Natural killer cell (primary cell): Measurements from ENCODE around the gene POTEH. TPM values are rescaled to one million over a fixed set of nuclear protein-coding genes. Genes with fewer than 3 reads are reported as not detected.
"Not testable (repeated sequence)": the region's sequence is repeated elsewhere in the genome, so short reads cannot be mapped to it uniquely, and the experiment has no call there.

ENCODE experiments used
- ATAC-seq, 3 donors: fragments of 150-1000 bp in 2 of 3; fragments of 200-7000 bp in 1 of 3; cut with Tn5 transposase; 1 replicate in 1 of 3; 2 replicates in 2 of 3; pipeline ENCODE4 v1.10.0; 2021; ENCODE audit warnings: mild to moderate bottlenecking in 2 of 3, moderate library complexity in 2 of 3
- DNase-seq, 2 donors: peaks; one replicate each; pipeline versions ENCODE4 v3.0.0 to v3.0.0-alpha.2; 2013 to 2021; ENCODE audit warnings: mixed read lengths in 1 of 2
- H3K27ac ChIP-seq: one replicate; pipeline ENCODE4 v1.5.1; 2013; ENCODE audit warnings: mild to moderate bottlenecking, low read length
- H3K27me3 ChIP-seq: one replicate; pipeline ENCODE4 v1.6.1; 2013; ENCODE audit warnings: low read length; ENCODE audit not compliant: control insufficient read depth, insufficient read depth
- H3K36me3 ChIP-seq: one replicate; pipeline ENCODE4 v1.6.1; 2013; ENCODE audit warnings: low read length; ENCODE audit not compliant: control insufficient read depth, insufficient read depth
- H3K4me1 ChIP-seq: one replicate; pipeline ENCODE4 v1.6.1; 2013; ENCODE audit warnings: low read length; ENCODE audit not compliant: control insufficient read depth, insufficient read depth
- H3K4me3 ChIP-seq: one replicate; pipeline ENCODE4 v1.5.1; 2013; ENCODE audit warnings: low read length
- H3K9me3 ChIP-seq: one replicate; pipeline ENCODE4 v1.6.1; 2013; ENCODE audit warnings: low read length; ENCODE audit not compliant: control insufficient read depth, insufficient read depth
- H3K27ac Mint-ChIP-seq, 2 donors: one replicate each; pipeline ENCODE4 v1.8.0; 2022; ENCODE audit warnings: mild to moderate bottlenecking in 2 of 2, mixed read lengths in 2 of 2, moderate library complexity in 1 of 2
- H3K27me3 Mint-ChIP-seq, 2 donors: one replicate each; pipeline ENCODE4 v1.8.0; 2022; ENCODE audit warnings: low read depth in 2 of 2, mixed read lengths in 2 of 2
- H3K36me3 Mint-ChIP-seq: one replicate; pipeline ENCODE4 v1.8.0; 2022; ENCODE audit warnings: mixed read lengths
- H3K4me1 Mint-ChIP-seq, 2 donors: one replicate each; pipeline ENCODE4 v1.8.0; 2022; ENCODE audit warnings: mixed read lengths in 2 of 2
- H3K4me3 Mint-ChIP-seq: one replicate; pipeline ENCODE4 v1.8.0; 2022; ENCODE audit warnings: mild to moderate bottlenecking, moderate library complexity, mixed read lengths
- H3K9me3 Mint-ChIP-seq, 2 donors: one replicate each; pipeline ENCODE4 v1.8.0; 2022; ENCODE audit warnings: mixed read lengths in 2 of 2
- WGBS: methylation state at CpG from one replicate; pipeline ENCODE4 v1.1.7; 2013; ENCODE audit warnings: missing lambda C conversion rate; ENCODE audit not compliant: insufficient coverage; 5-methylcytosine and 5-hydroxymethylcytosine counted together
- intact Hi-C: fragments of 100-400 bp; cut with micrococcal nuclease; formaldehyde crosslinking; loops from one replicate; pipeline ENCODE4 v1.14.2; 2022
- total RNA-seq, 4 donors: library from RNA; stranded (reverse); fragments of 120-200 nt in 1 of 4; gene quantifications; one replicate each; pipeline versions ENCODE4 v1.2.3 to v1.2.4, GENCODE V29; 2013 to 2022

POTEH gene
- total RNA-seq, result under 1 TPM in 1 of 3 donors, not detected in 2; 0.25 TPM
- not detected for total RNA-seq (2013)

DNA sequence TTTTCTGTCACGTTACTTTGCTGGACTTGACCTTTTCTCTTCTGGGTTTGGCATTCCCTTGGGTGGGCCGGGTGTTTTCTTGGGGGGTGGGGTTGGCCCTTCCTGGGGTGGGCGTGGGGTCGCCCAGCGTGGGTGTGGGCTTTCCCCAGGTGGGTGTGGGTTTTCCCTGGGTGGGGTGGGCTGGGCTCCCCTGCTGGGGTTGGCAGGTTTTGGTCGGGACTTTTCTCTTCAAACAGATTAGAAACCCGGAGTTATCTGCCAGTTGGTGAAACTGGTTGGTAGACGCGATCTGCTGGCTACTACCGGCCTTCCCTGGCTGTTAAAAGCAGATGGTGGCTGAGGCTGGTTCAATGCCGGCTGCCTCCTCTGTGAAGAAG lies at the start of gene POTEH:
POTEH (plus strand) TSS at position 278 of the 377 bp plus-strand sequence; CDS start at position 330, 52 bp downstream.
- DNase-seq, result not testable (repeated sequence)

DNA sequence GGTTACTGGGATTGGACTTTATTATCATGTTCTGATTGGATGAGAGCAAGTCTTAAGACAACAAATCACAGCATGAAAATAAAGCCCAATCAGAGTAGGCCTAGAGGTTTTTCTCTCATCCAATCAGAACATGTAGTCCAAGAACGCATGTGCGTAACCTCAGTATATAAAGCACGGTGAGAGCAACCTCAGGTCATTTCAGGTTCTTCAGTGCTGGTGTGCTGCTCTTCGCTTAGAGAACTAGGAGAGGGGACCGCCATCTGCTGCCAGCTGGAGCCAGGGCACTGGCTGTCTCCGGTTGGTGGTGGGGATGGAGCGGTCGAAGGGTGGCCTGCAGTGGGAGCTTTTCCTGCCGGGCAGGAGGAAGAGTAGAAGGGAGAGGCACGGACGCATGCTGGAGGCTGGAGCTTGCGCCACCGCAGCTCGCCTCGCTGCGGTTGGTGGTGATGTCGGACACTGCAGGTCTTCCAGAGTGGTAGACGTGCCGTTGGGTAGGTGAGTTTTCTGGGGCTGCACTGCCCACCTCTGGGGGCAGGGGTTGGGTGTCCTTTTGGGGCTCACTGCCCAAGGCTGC lies 47.5 kb upstream of the POTEH start:
- WGBS, result no CpG with 5 or more reads among the region's 19 CpGs
- H3K9me3 ChIP-seq, DNase-seq, H3K4me3 Mint-ChIP-seq, H3K27me3 Mint-ChIP-seq, H3K36me3 ChIP-seq, H3K4me1 Mint-ChIP-seq, H3K4me1 ChIP-seq, H3K27ac ChIP-seq, H3K27me3 ChIP-seq, H3K9me3 Mint-ChIP-seq, intact Hi-C loops, ATAC-seq, H3K36me3 Mint-ChIP-seq, H3K4me3 ChIP-seq, H3K27ac Mint-ChIP-seq: not testable (repeated sequence)

More for the DNA sequence above, at the start of gene POTEH:
- H3K4me3 ChIP-seq, H3K4me1 ChIP-seq, H3K4me3 Mint-ChIP-seq, H3K27me3 Mint-ChIP-seq, H3K36me3 Mint-ChIP-seq, H3K27ac Mint-ChIP-seq, H3K4me1 Mint-ChIP-seq, ATAC-seq, H3K9me3 Mint-ChIP-seq, intact Hi-C loops, H3K36me3 ChIP-seq, H3K27me3 ChIP-seq, H3K27ac ChIP-seq, H3K9me3 ChIP-seq: not testable (repeated sequence)
- 82% methylated on average over 3 of the region's 11 CpGs for WGBS

DNA sequence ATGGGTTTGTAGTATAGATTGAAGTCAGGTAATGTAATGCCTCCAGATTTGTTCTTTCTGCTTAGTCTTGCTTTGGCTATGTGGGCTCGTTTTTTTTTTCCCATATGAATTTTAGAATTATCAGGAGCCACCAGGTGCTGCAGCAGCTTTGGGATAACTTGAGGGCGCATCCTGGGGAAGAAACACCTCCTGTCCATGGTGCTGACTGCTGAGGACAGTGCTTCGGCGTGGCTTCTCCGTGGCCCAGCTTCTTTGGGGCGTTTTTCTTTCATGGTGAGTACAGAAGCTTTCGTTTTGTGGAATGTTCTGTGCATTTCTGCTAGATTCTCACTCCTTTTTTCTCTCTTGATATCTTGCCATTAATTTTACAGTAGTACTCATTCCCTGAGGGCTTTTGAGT lies 37.9 kb upstream of the POTEH start:
- no CpG with 5 or more reads among the region's 7 CpGs for WGBS
- H3K9me3 ChIP-seq, H3K27me3 Mint-ChIP-seq, intact Hi-C loops, H3K36me3 ChIP-seq, H3K27ac ChIP-seq, DNase-seq, H3K27me3 ChIP-seq, H3K4me1 ChIP-seq, H3K4me3 Mint-ChIP-seq, H3K27ac Mint-ChIP-seq, H3K36me3 Mint-ChIP-seq, H3K4me1 Mint-ChIP-seq, ATAC-seq, H3K9me3 Mint-ChIP-seq, H3K4me3 ChIP-seq: not testable (repeated sequence)

DNA sequence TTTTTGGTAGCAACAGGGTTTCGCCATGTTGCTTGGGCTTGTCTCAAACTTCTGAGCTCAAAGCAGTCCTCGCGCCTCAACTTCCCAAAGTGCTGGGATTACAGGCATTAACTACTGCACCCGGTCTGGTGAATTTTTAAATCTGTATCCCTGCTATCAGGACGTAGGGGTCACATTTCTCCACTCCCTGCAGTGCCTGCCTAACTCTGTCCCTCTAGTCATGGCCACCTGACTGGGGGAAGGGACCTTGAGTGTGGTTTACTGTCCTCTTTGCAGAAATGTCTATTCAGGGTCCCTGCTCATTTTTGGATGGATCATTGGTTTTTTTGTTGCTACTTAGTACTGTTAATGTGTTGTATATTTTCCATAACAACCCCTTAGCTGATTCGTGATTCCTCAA lies 37.1 kb upstream of the POTEH start:
- H3K36me3 Mint-ChIP-seq, H3K4me3 Mint-ChIP-seq, DNase-seq, H3K27me3 Mint-ChIP-seq, H3K9me3 Mint-ChIP-seq, H3K9me3 ChIP-seq, H3K4me1 ChIP-seq, H3K27me3 ChIP-seq, ATAC-seq, intact Hi-C loops, H3K27ac Mint-ChIP-seq, H3K4me3 ChIP-seq, H3K27ac ChIP-seq, H3K36me3 ChIP-seq, H3K4me1 Mint-ChIP-seq: not testable (repeated sequence)
- no CpG with 5 or more reads among the region's 6 CpGs for WGBS

DNA sequence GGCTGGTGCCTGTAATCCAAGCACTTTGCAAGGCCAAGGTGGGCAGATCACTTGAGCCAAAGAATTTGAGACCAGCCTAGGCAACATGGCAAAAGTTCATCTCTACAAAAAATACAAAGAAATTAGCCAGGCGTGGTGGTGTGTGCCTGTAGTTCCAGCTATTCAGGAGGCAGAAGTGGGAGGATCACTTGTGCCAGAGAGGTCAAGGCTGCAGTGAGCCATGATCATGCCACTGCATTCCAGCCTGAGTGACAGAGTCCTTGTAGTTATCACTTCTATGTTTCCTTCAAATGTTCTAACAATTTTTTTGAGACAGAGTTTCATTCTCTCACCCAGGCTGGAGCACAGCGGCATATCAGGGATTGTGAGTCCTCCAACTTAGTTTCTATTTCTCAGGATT lies 36.6 kb upstream of the POTEH start:
- H3K4me3 Mint-ChIP-seq, H3K36me3 Mint-ChIP-seq, H3K27me3 Mint-ChIP-seq, H3K36me3 ChIP-seq, DNase-seq, H3K27me3 ChIP-seq, ATAC-seq, intact Hi-C loops, H3K9me3 Mint-ChIP-seq, H3K4me1 ChIP-seq, H3K4me3 ChIP-seq, H3K9me3 ChIP-seq, H3K4me1 Mint-ChIP-seq, H3K27ac Mint-ChIP-seq, H3K27ac ChIP-seq: not testable (repeated sequence)
- WGBS, result 43% methylated on average over 1 of the region's 2 CpGs

DNA sequence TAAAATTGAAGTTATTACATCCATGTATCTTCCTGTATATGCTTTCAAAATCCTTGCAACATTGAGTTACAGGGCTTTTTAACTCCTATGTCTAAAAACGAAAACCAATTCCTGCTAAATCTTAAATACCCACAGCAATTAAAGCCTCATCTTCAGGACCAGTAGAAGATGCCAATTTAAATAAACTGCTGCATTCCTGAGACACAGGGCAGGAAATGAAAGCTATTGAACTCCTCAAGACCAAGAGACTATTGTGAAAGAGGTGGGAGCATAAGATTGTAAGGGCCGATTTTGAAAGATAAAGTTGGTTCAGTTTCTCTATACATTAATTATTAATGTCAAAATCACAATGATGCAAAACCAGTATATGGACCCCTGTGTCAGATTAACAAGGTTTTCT lies 28.7 kb upstream of the POTEH start:
- H3K27me3 Mint-ChIP-seq, H3K4me3 ChIP-seq, H3K27ac ChIP-seq, H3K36me3 Mint-ChIP-seq, H3K4me1 Mint-ChIP-seq, H3K9me3 Mint-ChIP-seq, H3K27me3 ChIP-seq, DNase-seq, H3K9me3 ChIP-seq, H3K4me3 Mint-ChIP-seq, H3K4me1 ChIP-seq, intact Hi-C loops, H3K36me3 ChIP-seq, H3K27ac Mint-ChIP-seq, ATAC-seq: not testable (repeated sequence)
- WGBS, result no CpG with 5 or more reads among the region's 2 CpGs

DNA sequence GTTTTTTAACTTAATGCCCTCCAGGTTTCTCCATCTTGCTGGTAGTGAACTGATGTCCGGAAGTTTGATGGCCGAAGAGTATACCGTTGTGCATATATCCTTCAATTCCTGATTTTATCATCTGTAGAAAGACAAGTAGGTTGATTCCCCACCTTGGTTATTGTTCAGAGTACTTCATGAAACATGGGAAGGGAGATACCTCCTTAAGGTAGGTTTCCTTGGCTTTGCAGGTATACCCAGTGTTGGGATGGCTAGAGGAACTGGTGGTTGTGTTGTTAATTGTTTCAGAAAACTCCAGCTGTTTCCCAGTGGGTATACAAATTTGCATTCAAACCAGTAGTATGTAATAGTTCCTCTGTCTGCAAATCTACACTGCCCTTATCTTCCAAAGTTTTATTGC lies 25.1 kb upstream of the POTEH start:
- ATAC-seq, H3K27me3 ChIP-seq, H3K4me3 Mint-ChIP-seq, H3K4me3 ChIP-seq, H3K4me1 Mint-ChIP-seq, H3K27ac ChIP-seq, intact Hi-C loops, H3K36me3 Mint-ChIP-seq, H3K36me3 ChIP-seq, H3K4me1 ChIP-seq, H3K27me3 Mint-ChIP-seq, H3K9me3 Mint-ChIP-seq, H3K9me3 ChIP-seq, DNase-seq, H3K27ac Mint-ChIP-seq: not testable (repeated sequence)
- no CpG with 5 or more reads among the region's 3 CpGs for WGBS

DNA sequence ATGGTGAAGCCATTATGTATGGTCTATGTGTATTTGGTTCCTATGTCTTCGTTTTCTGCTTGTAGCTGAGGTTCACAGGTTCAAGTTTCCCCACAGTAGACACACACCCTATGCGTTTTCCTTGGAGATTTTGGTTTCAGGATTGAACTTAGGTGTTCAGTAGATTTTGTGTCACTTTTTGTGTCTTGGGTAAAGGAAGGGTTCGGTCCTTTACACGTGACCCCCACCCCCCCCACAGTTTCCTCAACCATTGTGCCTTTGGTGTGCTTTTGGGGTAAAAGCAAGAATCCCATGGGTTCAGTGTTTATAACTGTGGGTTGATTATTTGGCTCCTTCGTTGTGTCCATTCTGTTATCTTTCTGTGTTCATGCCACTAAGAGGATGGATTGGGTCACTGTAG lies 24.3 kb upstream of the POTEH start:
- DNase-seq, H3K4me3 ChIP-seq, H3K27ac Mint-ChIP-seq, H3K4me1 Mint-ChIP-seq, H3K9me3 Mint-ChIP-seq, H3K4me1 ChIP-seq, H3K27me3 ChIP-seq, H3K9me3 ChIP-seq, intact Hi-C loops, H3K36me3 Mint-ChIP-seq, H3K4me3 Mint-ChIP-seq, H3K27me3 Mint-ChIP-seq, ATAC-seq, H3K36me3 ChIP-seq, H3K27ac ChIP-seq: not testable (repeated sequence)
- no CpG with 5 or more reads among the region's 5 CpGs for WGBS
